Measurements from ENCODE around the gene NDUFB3.

GRCh38 chr2:201070948-201071478 lies 788 bp upstream of the NDUFB3 start:
- TF ChIP-seq YY1 (IDR thresholded peaks at IDR 0.05; ENCODE audit: insufficient read depth, insufficient read length) (no peak), ZNF274 (IDR thresholded peaks at IDR 0.05; ENCODE audit: low read depth, low read length) (no peak), SUZ12 (IDR thresholded peaks at IDR 0.05; ENCODE audit: extremely low read depth, insufficient read depth, insufficient read length) (no peak)
